Ishikawa (cell line): ENCODE data around the gene SHB.

Source experiments
- CEBPB ChIP-seq: IDR thresholded peaks from 2 replicates; pipeline ENCODE4 v1.6.1; 2012
- CREB1 ChIP-seq: IDR thresholded peaks from 2 replicates; pipeline ENCODE4 v1.6.1; 2012; ENCODE audit warnings: low read depth
- EGR1 ChIP-seq: IDR thresholded peaks from 2 replicates; pipeline ENCODE4 v1.6.1; 2012
- EP300 ChIP-seq: IDR thresholded peaks from 2 replicates; pipeline ENCODE4 v1.6.1; 2012; ENCODE audit warnings: borderline replicate concordance
- FOXM1 ChIP-seq: IDR thresholded peaks from 2 replicates; pipeline ENCODE4 v1.6.1; 2012; ENCODE audit warnings: low read depth, borderline replicate concordance
- MAX ChIP-seq: IDR thresholded peaks from 2 replicates; pipeline ENCODE4 v1.6.1; 2012
- NFIC ChIP-seq: IDR thresholded peaks from 2 replicates; pipeline ENCODE4 v1.6.1; 2012
- RAD21 ChIP-seq: IDR thresholded peaks from 2 replicates; pipeline ENCODE4 v1.6.1; 2012; ENCODE audit warnings: low read depth
- REST ChIP-seq: IDR thresholded peaks from 2 replicates; pipeline ENCODE4 v1.6.1; 2012; ENCODE audit warnings: low read depth, mild to moderate bottlenecking
- TAF1 ChIP-seq: IDR thresholded peaks from 2 replicates; pipeline ENCODE4 v1.6.1; 2012; ENCODE audit warnings: low read depth, mild to moderate bottlenecking
- TCF12 ChIP-seq: IDR thresholded peaks from 2 replicates; pipeline ENCODE4 v1.6.1; 2012; ENCODE audit warnings: low read depth
- TEAD4 ChIP-seq: IDR thresholded peaks from 2 replicates; pipeline ENCODE4 v1.6.1; 2012
- USF1 ChIP-seq: IDR thresholded peaks from 2 replicates; pipeline ENCODE4 v1.6.1; 2012
- YY1 ChIP-seq: IDR thresholded peaks from 2 replicates; pipeline ENCODE4 v1.6.1; 2012; ENCODE audit warnings: low read depth
- ZBTB7A ChIP-seq: IDR thresholded peaks from 2 replicates; pipeline ENCODE4 v1.6.1; 2012; ENCODE audit warnings: low read depth

SHB gene

GRCh38 chr9:37972351-37972848, 96.6 kb downstream of the SHB start:
- no peak for TF ChIP-seq YY1
- TF ChIP-seq ZBTB7A: no peak
- no peak for TF ChIP-seq EP300
- TF ChIP-seq MAX: no peak
- no peak for TF ChIP-seq RAD21
- no peak for TF ChIP-seq TCF12
- TF ChIP-seq REST: no peak
- no peak for TF ChIP-seq FOXM1
- TF ChIP-seq NFIC: no peak
- TF ChIP-seq TAF1: no peak
- TF ChIP-seq EGR1: no peak
- no peak for TF ChIP-seq CREB1
- TF ChIP-seq CEBPB: no peak
- TF ChIP-seq TEAD4: no peak
- no peak for TF ChIP-seq USF1

- TF ChIP-seq TAF1: no peak
- no peak for TF ChIP-seq CREB1
- no peak for TF ChIP-seq ZBTB7A
- TF ChIP-seq CEBPB: no peak
- TF ChIP-seq USF1: no peak
- TF ChIP-seq REST: no peak
- no peak for TF ChIP-seq EGR1
- no peak for TF ChIP-seq FOXM1
- TF ChIP-seq NFIC: no peak
- TF ChIP-seq YY1: no peak
- TF ChIP-seq RAD21: no peak
- no peak for TF ChIP-seq TEAD4
- no peak for TF ChIP-seq TCF12
- no peak for TF ChIP-seq EP300
- TF ChIP-seq MAX: no peak
Observed at GRCh38 chr9:37971691-37972090, 97.3 kb downstream of the SHB start.

- TF ChIP-seq EP300 (no peak), TAF1 (no peak)
Observed at GRCh38 chr9:37971108-37971459, 97.9 kb downstream of the SHB start.

- TF ChIP-seq TEAD4: no peak
- TF ChIP-seq ZBTB7A: no peak
- TF ChIP-seq CREB1: no peak
- TF ChIP-seq EGR1: no peak
- no peak for TF ChIP-seq YY1
- TF ChIP-seq CEBPB: no peak
- no peak for TF ChIP-seq NFIC
- no peak for TF ChIP-seq REST
- no peak for TF ChIP-seq MAX
- TF ChIP-seq TCF12: no peak
- no peak for TF ChIP-seq RAD21
- TF ChIP-seq EP300: no peak
- TF ChIP-seq USF1: no peak
- TF ChIP-seq FOXM1: no peak
- no peak for TF ChIP-seq TAF1
Observed at GRCh38 chr9:37970301-37971107, 98.5 kb downstream of the SHB start.
